Raji (cell line): ENCODE results near the gene ANKRD40.

Experiments
- POLR2A ChIP-seq: IDR thresholded peaks from 2 replicates; pipeline ENCODE4 v1.6.1; 2011; ENCODE audit warnings: low read depth, low read length, control low read depth; ENCODE audit not compliant: insufficient read depth

Gene ANKRD40

DNA sequence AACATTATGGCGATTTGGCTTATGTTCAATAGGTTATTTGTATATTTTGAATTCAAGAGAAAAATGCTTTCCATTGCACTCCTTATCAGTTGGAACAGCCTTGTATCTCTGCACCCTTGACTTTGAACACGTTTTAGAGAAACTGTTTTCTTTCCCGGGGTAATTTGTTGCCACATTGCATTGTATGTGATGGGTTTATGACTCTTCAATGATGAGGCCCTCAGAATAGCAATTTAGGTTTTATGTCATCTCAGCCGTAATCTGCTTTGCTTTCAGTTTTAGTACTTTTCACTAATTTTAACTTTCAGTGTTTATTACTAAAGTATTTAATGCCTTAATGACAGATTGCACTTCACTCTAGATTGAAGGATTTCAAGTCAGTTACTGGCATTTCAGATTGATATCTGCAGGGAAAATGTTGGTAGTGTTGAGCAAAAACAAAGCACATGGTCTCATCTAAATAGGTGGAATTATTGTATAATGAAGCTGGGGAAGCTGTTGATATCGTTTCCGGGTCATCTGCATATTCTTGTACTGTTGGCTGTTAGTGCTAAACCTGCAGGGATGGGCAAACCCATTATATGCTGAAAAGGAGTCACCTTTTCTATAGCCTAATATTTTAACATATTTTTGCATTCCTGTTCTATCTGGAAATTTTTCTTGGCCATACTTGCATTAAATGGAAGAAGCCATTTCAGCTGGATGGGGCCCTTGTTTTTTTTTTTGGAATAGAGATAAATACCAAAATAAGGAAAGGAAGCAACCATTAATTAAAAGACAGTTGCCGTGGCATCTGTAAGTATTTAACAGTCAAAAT, 13.7 kb upstream of the ANKRD40 start:
- TF ChIP-seq POLR2A, result no peak

- TF ChIP-seq POLR2A, result no peak
These were observed 12.4 kb upstream of the ANKRD40 start for GRCh38 chr17:50719924-50720794.

- TF ChIP-seq POLR2A, result peak; percentile 95
These were observed 11.6 kb upstream of the ANKRD40 start, which contains the start of gene LUC7L3 for GRCh38 chr17:50719144-50719923. TSS of gene LUC7L3 (plus strand) at chr17:50719603. CDS start at chr17:50719733, 130 bp downstream.

DNA sequence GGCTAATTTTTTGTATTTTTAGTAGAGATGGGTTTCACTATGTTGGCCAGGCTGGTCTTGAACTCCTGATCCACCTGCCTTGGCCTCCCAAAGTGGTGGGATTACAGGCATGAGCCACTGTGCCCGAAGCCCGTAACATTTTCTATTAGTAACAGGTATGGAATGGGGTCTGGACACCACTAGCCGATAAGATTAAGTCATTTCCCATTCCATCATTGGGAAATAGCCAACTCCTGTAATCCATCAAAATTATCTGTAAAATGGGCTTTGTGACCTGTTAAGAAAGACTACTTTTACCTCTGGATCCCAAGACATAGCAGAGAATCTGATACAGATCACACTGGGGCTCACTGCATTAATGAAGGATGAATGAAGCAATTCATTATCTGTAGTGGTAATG, 7.8 kb upstream of the ANKRD40 start:
- TF ChIP-seq POLR2A, result no peak

- TF ChIP-seq POLR2A, result no peak
These were observed 4.9 kb upstream of the ANKRD40 start for GRCh38 chr17:50712641-50713040.

DNA sequence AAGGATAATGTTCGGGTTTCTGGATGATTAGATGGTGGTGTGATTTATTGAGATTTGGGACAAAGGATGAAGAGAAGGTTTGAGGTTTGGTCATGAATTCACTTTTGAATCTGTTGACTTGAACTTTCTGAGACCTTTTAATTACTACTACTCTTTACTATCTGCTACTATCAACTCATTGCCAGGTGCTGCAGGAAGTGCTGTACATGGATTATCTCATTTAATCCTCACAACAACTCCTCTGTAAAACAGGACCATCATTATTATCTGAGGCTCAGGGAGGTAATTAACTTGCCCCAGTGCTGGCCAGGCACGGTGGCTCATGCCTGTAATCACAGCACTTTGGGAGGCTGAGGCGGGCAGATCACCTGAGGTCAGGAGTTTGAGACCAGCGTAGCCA, 2.9 kb upstream of the ANKRD40 start:
- no peak for TF ChIP-seq POLR2A

GRCh38 chr17:50710025-50710424, 2.3 kb upstream of the ANKRD40 start:
- TF ChIP-seq POLR2A, result no peak

DNA sequence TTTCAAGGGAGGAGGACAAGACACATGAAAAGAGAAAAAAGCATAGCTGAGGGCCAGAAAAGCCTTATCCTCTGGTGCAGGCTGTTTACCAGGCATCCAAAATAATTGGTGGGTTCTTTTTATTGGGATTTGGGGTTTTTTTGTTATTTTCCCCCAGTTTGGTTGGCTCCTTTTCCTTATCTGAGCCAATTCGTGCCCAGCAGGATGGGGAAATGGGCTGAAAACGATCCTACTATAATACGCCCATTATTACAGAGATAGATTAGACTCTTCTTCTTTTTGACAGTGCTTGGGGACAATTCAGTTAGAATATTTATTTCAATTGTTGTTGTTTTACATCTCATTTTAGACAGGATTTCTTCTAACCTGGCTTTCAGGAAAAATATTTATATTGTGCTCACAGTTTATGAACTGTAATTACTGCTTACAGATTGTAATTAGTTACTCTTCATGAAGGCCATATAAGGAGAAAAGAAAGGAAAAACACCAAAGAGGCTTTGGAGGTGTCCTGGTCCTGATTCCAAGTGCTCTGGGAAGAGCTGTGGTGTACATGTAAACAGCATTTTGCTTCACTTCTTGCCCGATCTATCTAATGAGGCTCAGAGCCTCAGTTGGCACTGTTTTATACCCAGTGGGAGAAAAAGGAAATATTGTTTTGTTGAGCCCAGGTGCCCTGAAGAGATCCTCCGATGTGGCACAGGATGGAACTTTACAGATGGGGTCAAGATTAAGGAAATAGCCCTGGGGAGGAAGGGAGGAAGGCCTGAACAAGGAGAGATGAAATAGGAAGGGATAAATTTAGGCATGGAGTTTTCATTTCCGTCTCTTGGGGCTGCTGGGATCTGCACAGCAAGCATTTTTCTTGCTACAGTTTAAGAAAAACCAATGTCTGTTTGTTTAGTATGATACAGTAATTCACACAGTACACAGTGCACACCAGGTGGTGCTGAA, 611 bp upstream of the ANKRD40 start:
- peak; percentile 24; the same call in 1 of the 2 replicates for TF ChIP-seq POLR2A

DNA sequence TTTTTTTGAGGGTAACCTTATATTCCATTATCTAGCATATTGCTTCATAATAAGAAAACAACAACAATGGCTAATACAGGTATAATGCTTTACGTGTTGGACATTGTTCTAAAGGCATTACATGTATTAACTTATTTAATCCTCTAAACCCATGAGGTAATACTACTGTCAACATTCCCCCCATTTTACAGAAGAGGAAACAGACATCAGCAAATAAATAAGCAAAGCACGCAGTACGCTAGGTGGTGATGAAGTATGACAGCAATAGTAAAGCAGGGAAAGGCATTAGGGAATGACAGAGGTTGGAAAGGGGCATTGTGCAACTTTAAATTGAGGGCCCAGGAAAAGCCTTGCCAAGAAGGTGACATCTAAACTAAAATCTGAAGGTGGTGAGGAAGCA, 4.6 kb downstream of the ANKRD40 start:
- no peak for TF ChIP-seq POLR2A

DNA sequence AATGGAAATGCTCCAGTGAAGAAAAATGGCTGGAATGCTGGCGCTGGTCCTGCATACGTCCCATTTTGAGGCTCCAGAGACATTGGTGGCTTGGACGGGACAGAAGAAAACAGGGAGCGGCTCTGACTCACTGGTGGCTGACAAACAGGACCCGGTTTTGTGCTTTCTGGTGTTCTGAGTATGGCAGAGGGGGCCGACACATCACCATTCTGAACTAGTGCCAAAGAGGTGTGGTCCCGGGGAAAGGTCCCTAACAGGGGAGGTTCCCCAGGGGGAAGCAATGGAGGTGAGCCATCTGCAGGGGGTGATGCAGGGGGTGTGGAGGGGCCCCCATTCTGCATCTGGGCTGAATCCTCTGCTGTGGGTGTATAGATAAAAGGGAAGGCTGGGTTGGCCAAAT, 8.3 kb downstream of the ANKRD40 start:
- TF ChIP-seq POLR2A, result no peak

GRCh38 chr17:50697663-50698272, 9.9 kb downstream of the ANKRD40 start:
- no peak for TF ChIP-seq POLR2A

- TF ChIP-seq POLR2A, result no peak
These were observed 10.7 kb downstream of the ANKRD40 start for GRCh38 chr17:50697062-50697461.

DNA sequence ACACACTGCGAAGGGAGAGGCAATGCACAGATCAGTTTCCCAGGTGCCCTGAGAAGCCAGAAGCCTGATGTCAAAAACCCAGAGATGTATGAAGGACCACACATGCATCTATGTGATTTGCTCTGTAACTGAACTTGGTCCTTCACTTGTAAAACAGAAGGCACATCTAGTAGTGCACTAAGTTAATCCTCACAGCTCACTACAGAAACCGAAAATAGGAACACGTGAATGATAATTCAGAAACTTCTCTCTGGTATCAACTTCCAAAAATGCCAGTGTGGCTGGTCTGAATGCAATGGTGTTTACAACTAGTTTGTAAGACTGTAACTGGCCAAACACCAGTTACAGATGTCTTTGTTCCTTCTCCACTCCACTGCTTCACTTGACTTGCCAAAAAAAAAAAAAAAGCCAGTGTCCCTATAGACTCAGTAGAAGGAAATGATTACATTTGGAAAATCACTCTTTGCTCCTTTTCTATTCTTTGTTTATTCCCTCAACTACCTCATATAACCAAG, 11.3 kb downstream of the ANKRD40 start:
- no peak for TF ChIP-seq POLR2A

DNA sequence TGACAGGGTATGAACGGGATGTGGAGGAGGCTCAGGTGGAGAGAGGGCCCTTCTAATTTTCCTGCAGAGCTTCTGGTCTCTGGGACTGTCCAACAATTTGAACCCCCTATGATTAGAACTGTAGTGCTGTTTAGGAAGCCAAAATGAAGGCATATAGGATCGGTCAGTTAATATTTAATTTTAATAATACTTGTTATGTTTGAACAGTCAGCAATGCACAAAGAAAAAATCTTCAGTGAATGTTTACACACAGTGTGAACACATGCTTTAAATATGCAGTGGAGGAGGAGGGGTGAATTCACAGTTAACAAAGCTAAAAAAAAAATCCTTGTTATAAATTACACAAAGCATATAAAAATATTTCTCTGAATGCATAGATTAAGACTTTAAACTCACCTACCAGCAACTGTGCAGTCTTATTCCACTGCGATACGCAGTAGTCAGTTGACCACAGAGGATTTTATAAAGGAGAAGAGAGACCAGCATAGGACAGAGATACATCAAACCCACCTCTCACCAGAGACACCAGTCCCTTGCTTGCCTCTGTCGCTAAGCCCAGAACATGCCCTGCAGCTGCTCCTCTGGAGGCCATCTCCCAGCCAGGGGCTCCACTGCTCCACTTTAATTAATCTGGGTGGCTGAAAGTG, 14.6 kb downstream of the ANKRD40 start:
- no peak for TF ChIP-seq POLR2A
